KMS-11 (cell line): ENCODE results near the gene DBH.

ENCODE experiments used
- H2AFZ ChIP-seq: fragments of 200-600 bp; sonication (generic); 2 replicates; pipeline ENCODE4 v1.6.1; 2016; ENCODE audit warnings: antibody characterized with exemption, mixed run types, low read depth
- H3K27ac ChIP-seq: fragments of 200-600 bp; sonication (generic); 2 replicates; pipeline ENCODE4 v1.6.1; 2016; ENCODE audit warnings: mild to moderate bottlenecking, mixed run types
- H3K27me3 ChIP-seq: fragments of 200-600 bp; sonication (generic); 2 replicates; pipeline ENCODE4 v1.6.1; 2017; ENCODE audit warnings: mild to moderate bottlenecking, low read depth, mixed run types, moderate library complexity; ENCODE audit not compliant: insufficient read depth
- H3K36me3 ChIP-seq: fragments of 200-600 bp; sonication (generic); 2 replicates; pipeline ENCODE4 v1.6.1; 2017; ENCODE audit warnings: mild to moderate bottlenecking, mixed run types; ENCODE audit not compliant: insufficient read depth
- H3K4me1 ChIP-seq: fragments of 200-600 bp; sonication (generic); 2 replicates; pipeline ENCODE4 v1.6.1; 2016; ENCODE audit warnings: mild to moderate bottlenecking, low read depth, mixed run types; ENCODE audit not compliant: poor library complexity, severe bottlenecking
- H3K4me2 ChIP-seq: fragments of 200-600 bp; sonication (generic); 2 replicates; pipeline ENCODE4 v1.7.0; 2016; ENCODE audit warnings: mild to moderate bottlenecking, mixed run types
- H3K4me3 ChIP-seq: fragments of 200-600 bp; sonication (generic); IDR thresholded peaks from 2 replicates; pipeline ENCODE4 v1.6.1; 2017; ENCODE audit warnings: low read depth, low read length, mixed read lengths; ENCODE audit not compliant: insufficient read depth
- H3K79me2 ChIP-seq: fragments of 200-600 bp; sonication (generic); 2 replicates; pipeline ENCODE4 v1.6.1; 2016; ENCODE audit warnings: low read depth, mixed run types; ENCODE audit not compliant: insufficient read depth
- H3K9ac ChIP-seq: fragments of 200-600 bp; sonication (generic); 2 replicates; pipeline ENCODE4 v1.6.1; 2016; ENCODE audit warnings: mild to moderate bottlenecking, mixed run types
- H4K20me1 ChIP-seq: fragments of 200-600 bp; sonication (generic); 2 replicates; pipeline ENCODE4 v1.6.1; 2016; ENCODE audit warnings: mild to moderate bottlenecking, mixed run types; ENCODE audit not compliant: insufficient read depth
- CTCF ChIP-seq: fragments of 200-600 bp; sonication (generic); conservative IDR thresholded peaks from 2 replicates; pipeline ENCODE4 v1.6.1; 2017; ENCODE audit warnings: low read depth, mild to moderate bottlenecking, antibody characterized with exemption, low read length, moderate library complexity, mixed read lengths

Gene DBH

GRCh38 chr9:133631111-133631510, 5.1 kb upstream of the DBH start:
- Histone ChIP-seq H3K9ac (no peak overlapping the region), H2AFZ (no peak overlapping the region), H3K4me2 (no peak overlapping the region), H4K20me1 (no peaks in the 10 kb centered on the region), H3K27ac (no peak overlapping the region), H3K79me2 (no peaks in the 10 kb centered on the region), H3K4me3 (no peak overlapping the region), H3K4me1 (no peaks in the 10 kb centered on the region), H3K36me3 (no peaks in the 10 kb centered on the region), H3K27me3 (peaks cover 28% of the 10 kb centered on the region)
- TF ChIP-seq CTCF: no peak

GRCh38 chr9:133632806-133633680, 3.1 kb upstream of the DBH start:
- Histone ChIP-seq H4K20me1 (no peaks in the 10 kb centered on the region), H3K27ac (no peak overlapping the region)

GRCh38 chr9:133633681-133634080, 2.5 kb upstream of the DBH start:
- Histone ChIP-seq H3K4me1 (no peaks in the 10 kb centered on the region), H3K27me3 (peaks cover 39% of the 10 kb centered on the region), H3K4me3 (no peak overlapping the region), H3K27ac (no peak overlapping the region), H2AFZ (no peak overlapping the region), H3K36me3 (no peaks in the 10 kb centered on the region), H3K79me2 (no peaks in the 10 kb centered on the region), H4K20me1 (no peaks in the 10 kb centered on the region), H3K4me2 (no peak overlapping the region), H3K9ac (no peak overlapping the region)
- TF ChIP-seq CTCF: no peak

More at GRCh38 chr9:133632806-133633680, 3.1 kb upstream of the DBH start:
- no peaks in the 10 kb centered on the region for H3K79me2 ChIP-seq
- H3K27me3 ChIP-seq: peaks cover 42% of the 10 kb centered on the region
- no peaks in the 10 kb centered on the region for H3K36me3 ChIP-seq
- H3K4me2 ChIP-seq: no peak overlapping the region
- H3K4me1 ChIP-seq: no peaks in the 10 kb centered on the region
- no peak overlapping the region for H3K4me3 ChIP-seq
- no peak for TF ChIP-seq CTCF
- no peak overlapping the region for H3K9ac ChIP-seq
- H2AFZ ChIP-seq: no peak overlapping the region

- no peak for TF ChIP-seq CTCF
- Histone ChIP-seq H4K20me1 (no peaks in the 10 kb centered on the region), H3K27me3 (peaks cover 44% of the 10 kb centered on the region), H3K79me2 (no peaks in the 10 kb centered on the region), H3K4me3 (no peak overlapping the region), H3K4me2 (no peak overlapping the region), H2AFZ (no peak overlapping the region), H3K4me1 (no peaks in the 10 kb centered on the region), H3K9ac (no peak overlapping the region), H3K27ac (no peak overlapping the region), H3K36me3 (no peaks in the 10 kb centered on the region)
These were observed 2.0 kb upstream of the DBH start for GRCh38 chr9:133634081-133634691.
